ENCODE data around the gene HTR4.
"Not testable (repeated sequence)": the region's sequence is repeated elsewhere in the genome, so short reads cannot be mapped to it uniquely, and the experiment has no call there.

Gene HTR4

DNA sequence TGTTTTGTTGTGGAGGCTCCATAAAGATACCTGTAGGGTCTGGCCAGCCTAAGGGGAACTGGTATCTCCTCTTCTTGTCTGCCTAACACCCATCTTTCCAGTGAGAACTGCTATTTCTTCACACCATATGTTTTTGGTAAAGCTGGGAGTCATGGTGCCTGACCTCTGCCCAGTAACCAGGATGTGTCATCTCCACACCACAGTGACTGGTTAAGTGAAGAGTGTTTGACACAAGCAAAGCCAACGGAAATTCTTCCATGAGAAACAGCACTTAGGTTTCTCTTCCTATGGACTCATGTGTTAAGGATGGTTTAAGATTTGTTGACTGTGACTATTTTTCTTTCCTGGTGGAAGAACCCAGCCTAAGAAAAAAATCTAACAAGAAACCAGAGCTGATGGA is 111.5 kb downstream of the HTR4 start:
- Mint-ChIP-seq H3K4me1 (ENCODE audit: low read depth) (no peaks in the 10 kb centered on the region), H3K4me3 (no peak overlapping the region), H3K9me3 (ENCODE audit: low read depth) (no peaks in the 10 kb centered on the region), H3K27ac (no peak overlapping the region), H3K36me3 (no peaks in the 10 kb centered on the region), H3K27me3 (no peaks in the 10 kb centered on the region)

DNA sequence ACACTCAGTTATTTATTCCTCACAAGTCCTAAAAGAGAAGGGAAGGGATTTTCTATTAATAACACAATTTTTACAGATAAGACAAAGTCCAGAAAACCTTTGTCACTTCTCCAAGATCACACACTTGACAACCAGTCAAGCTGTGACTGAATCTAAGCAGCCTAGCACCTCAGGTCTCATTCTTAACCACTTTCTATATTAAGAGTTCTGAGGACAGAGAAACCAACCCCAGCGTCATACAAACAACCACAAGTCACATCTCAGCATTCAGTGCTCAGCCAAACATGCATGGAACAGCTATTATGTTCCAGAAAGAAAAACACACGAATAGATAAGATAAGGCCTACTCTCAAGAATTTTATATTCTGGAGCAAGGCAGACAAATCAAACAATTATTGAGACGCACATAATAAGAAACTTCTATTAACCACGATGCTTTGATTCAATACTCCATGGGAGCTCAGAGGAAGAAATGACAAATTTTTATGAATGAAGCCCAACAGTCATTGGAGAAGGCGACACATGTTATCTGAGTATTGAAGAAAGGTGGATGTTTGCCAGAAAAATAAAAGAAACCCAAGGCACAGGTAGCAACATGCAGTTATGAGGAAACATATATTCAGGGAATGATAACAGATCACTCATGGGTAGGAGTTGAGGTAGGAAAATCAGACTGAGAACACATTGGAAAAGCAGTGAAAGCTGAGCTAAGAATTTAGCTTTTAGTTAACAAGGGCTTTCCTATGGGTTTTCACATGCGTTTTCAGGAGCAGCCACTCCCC is 113.1 kb downstream of the HTR4 start:
- H3K4me3 Mint-ChIP-seq = no peak overlapping the region
- no peaks in the 10 kb centered on the region for H3K36me3 Mint-ChIP-seq
- peaks cover 2% of the 10 kb centered on the region for H3K27me3 Mint-ChIP-seq
- H3K27ac Mint-ChIP-seq = no peak overlapping the region
- no peaks in the 10 kb centered on the region for H3K4me1 Mint-ChIP-seq (ENCODE audit: low read depth)
- H3K9me3 Mint-ChIP-seq (ENCODE audit: low read depth) = no peaks in the 10 kb centered on the region

DNA sequence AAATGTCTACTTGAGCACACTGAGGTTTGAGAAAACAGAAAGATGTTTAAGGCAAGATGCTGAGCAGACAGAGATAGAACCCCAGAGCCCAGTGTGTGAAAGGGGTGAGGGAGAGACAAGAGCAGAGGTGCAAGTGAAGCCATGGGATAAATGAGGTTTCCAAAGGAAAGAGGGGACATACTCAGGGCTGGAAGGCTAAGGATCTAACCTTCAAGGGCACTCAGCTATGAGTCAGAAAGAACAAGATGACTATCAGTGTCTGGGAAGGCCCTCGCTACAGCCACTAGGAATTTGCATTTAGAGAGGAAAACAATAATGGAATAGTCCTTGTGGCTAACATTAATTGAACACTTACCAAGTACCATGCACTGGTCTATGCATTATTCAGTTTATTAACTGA is 113.7 kb downstream of the HTR4 start:
- peaks cover 2% of the 10 kb centered on the region for H3K27me3 Mint-ChIP-seq
- H3K9me3 Mint-ChIP-seq (ENCODE audit: low read depth) = no peaks in the 10 kb centered on the region
- H3K36me3 Mint-ChIP-seq = no peaks in the 10 kb centered on the region
- H3K27ac Mint-ChIP-seq = no peak overlapping the region
- H3K4me1 Mint-ChIP-seq (ENCODE audit: low read depth) = no peaks in the 10 kb centered on the region
- no peak overlapping the region for H3K4me3 Mint-ChIP-seq

DNA sequence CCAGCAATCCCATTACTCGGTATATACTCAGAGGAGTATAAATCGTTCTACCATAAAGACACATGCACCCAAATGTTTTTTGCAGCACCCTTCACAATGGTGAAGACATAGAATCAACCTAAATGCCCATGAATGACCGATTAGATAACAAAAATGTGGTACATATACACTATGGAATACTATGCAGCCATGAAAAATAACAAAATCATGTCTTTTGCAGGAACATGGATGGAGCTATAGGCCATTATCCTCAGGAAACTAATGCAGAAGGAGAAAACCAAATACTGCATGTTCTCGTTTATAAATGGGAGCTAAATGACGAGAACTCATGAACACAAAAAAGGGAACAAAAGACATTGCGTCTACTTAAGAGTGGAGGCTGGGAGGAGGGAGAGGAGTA is 114.5 kb downstream of the HTR4 start:
- no peaks in the 10 kb centered on the region for H3K36me3 Mint-ChIP-seq
- no peak overlapping the region for H3K4me3 Mint-ChIP-seq
- no peak overlapping the region for H3K27ac Mint-ChIP-seq
- no peaks in the 10 kb centered on the region for H3K9me3 Mint-ChIP-seq (ENCODE audit: low read depth)
- peaks cover 6% of the 10 kb centered on the region for H3K27me3 Mint-ChIP-seq
- no peaks in the 10 kb centered on the region for H3K4me1 Mint-ChIP-seq (ENCODE audit: low read depth)

DNA sequence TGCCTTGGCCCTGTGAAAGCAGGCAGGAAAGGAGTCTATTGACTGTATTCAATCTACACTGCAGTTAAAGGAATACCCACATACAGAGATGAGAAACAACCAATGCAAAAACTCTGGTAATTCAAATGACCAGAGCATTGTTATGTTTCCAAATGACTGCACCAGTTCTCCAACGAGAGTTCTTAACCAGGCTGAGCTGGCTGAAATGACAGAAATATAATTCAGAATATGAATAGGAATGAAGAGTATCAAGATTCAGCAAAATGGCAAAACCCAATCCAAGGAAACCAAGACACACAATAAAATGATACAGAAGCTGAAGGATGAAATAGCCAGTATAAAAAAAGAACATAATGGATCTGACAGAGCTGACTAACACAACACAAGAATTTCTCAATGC is 119.1 kb downstream of the HTR4 start:
- no peaks in the 10 kb centered on the region for H3K9me3 Mint-ChIP-seq (ENCODE audit: low read depth)
- no peaks in the 10 kb centered on the region for H3K4me1 Mint-ChIP-seq (ENCODE audit: low read depth)
- no peak overlapping the region for H3K27ac Mint-ChIP-seq
- H3K36me3 Mint-ChIP-seq = no peaks in the 10 kb centered on the region
- peaks cover 11% of the 10 kb centered on the region for H3K27me3 Mint-ChIP-seq
- no peak overlapping the region for H3K4me3 Mint-ChIP-seq

DNA sequence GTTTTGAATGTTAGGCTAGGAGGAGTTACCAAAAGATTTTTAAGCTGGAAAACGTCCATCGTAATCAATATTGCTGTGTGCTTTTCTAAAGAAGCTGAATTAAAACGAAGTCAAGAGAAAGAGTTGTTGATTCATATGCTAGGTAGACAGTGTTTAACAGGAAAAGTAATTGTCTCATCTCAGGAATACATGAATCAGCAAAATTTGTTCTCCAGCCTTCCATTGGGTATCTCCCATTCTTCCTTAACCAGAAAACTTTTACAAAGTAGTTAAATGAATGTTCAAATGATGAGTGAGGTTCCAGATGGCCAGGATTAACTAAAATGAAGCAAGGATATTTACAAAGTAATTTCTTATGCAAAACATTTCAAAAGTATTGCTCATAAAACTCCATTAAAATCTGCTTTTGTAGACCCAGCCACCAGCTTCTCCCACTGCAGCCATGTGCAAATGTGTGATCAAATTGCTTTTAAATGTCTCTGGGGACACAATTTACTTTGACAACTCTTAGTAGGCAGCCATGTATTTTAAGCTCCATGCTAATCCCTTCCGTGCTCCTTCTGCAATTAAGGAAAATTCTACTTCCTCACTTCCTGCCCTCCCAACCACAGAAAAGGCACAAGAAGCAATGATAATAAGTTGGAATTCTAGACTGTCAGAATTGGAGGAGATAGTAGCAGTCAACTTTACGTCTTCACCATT is 121.2 kb downstream of the HTR4 start:
- Mint-ChIP-seq H3K4me3 (no peak overlapping the region), H3K4me1 (ENCODE audit: low read depth) (no peaks in the 10 kb centered on the region), H3K36me3 (peaks cover 3% of the 10 kb centered on the region), H3K27ac (no peak overlapping the region), H3K9me3 (ENCODE audit: low read depth) (peaks cover 6% of the 10 kb centered on the region), H3K27me3 (peaks cover 15% of the 10 kb centered on the region)

DNA sequence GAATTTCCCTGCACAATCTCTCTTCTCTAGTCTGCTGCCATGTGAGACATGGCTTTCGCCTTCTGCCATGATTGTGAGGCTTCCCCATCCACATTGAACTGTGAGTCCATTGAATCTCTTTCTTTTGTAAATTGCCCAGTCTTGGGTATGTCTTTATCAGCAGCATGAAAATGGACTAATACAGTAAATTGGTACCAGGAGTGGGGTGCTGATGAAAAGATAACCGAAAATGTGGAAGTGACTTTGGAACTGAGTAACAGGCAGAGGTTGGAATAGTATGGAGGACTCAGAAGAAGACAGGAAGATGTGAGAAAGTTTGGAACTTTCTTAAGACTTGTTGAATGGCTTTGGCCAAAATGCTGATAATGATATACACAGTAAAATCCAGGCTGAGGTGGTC is 124.9 kb downstream of the HTR4 start:
- not testable (repeated sequence) for H3K4me1 Mint-ChIP-seq (ENCODE audit: low read depth); H3K9me3 Mint-ChIP-seq (ENCODE audit: low read depth); H3K4me3 Mint-ChIP-seq; H3K27ac Mint-ChIP-seq; H3K36me3 Mint-ChIP-seq
- peaks cover 12% of the 10 kb centered on the region for H3K27me3 Mint-ChIP-seq

DNA sequence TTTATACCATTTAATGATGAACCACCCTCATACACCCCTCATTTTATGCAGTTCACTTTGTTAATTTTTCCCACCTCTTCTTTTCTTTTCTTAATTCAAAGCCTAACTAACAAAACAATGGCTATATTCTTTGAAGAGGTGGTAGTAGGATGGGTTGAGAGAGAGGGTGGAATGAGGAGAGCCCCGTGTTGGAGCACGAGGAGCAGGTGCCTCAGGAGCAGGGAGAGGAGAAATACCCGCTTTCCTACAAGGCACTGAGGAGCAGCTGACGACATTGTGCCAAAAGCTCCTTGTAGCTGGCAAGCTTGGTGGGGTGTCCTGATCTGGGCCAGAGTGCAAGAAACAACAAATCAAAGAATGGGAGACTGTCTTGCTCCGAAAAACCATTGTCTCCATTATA is 129.6 kb downstream of the HTR4 start:
- Mint-ChIP-seq H3K27me3 (peaks cover 21% of the 10 kb centered on the region), H3K36me3 (peaks cover 3% of the 10 kb centered on the region), H3K27ac (no peak overlapping the region), H3K4me3 (no peak overlapping the region), H3K9me3 (ENCODE audit: low read depth) (peaks cover 4% of the 10 kb centered on the region), H3K4me1 (ENCODE audit: low read depth) (no peaks in the 10 kb centered on the region)

DNA sequence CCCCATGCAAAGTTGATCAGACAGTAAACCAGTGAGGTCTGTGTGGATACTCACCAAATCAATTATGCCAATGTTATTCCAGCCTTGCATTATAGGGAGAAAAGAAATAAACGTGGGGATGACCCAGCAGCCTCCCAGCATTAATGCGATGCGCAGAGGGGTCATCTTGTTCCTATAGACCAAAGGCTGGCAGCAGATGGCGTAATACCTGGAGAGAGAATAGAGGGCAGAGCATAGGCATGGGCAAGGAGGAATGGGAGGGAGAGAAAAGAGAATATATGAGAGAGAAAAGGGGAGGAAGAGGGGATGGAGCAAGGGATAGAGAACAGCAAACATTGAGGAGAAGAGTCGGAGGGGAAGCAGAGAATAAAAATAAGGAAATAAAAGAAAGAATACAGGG is 131.2 kb downstream of the HTR4 start:
- no peak overlapping the region for H3K27ac Mint-ChIP-seq
- no peaks in the 10 kb centered on the region for H3K9me3 Mint-ChIP-seq (ENCODE audit: low read depth)
- H3K36me3 Mint-ChIP-seq = no peaks in the 10 kb centered on the region
- peaks cover 17% of the 10 kb centered on the region for H3K27me3 Mint-ChIP-seq
- H3K4me1 Mint-ChIP-seq (ENCODE audit: low read depth) = no peaks in the 10 kb centered on the region
- no peak overlapping the region for H3K4me3 Mint-ChIP-seq

DNA sequence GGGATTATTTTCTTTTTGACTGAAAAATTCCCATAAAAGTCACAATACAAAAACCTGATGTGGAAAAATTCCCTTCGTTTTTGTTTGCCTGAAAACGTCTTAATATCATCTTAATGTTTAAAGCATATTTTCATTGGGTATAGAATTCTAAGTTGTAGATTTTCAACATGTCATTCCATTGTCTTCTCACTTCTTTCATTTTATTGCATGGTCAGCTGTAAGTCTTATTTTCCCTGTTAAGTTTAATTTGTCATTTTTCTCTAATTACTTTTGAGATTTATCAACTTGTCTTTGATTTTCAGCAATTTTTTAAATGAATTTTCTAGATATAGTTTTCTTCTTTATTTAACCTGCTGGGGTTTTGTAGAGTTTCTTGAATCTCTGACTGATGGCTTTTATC is 138.9 kb downstream of the HTR4 start:
- no peaks in the 10 kb centered on the region for H3K4me1 Mint-ChIP-seq (ENCODE audit: low read depth)
- H3K36me3 Mint-ChIP-seq = no peaks in the 10 kb centered on the region
- no peak overlapping the region for H3K4me3 Mint-ChIP-seq
- H3K27ac Mint-ChIP-seq = no peak overlapping the region
- H3K9me3 Mint-ChIP-seq (ENCODE audit: low read depth) = peaks cover 5% of the 10 kb centered on the region
- H3K27me3 Mint-ChIP-seq = peaks cover 3% of the 10 kb centered on the region

DNA sequence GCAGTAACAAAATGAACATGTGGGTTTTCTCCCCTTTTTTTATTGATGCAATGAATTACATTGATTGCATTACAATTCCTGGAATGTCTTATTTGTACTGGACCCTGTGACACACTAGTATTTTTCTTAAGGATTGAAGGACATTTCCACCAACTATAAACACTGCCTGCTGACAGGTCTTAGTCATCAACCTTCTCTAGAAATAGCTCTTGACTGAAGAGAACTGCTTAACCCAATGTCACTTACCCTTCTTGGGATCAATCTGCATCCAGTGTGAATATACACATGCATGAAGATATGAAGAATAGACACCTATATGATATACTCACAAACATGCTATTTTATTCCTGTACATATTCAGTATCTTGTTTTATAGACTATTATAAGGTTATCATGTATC is 140.0 kb downstream of the HTR4 start:
- H3K36me3 Mint-ChIP-seq = no peaks in the 10 kb centered on the region
- H3K4me1 Mint-ChIP-seq (ENCODE audit: low read depth) = no peaks in the 10 kb centered on the region
- H3K27me3 Mint-ChIP-seq = peaks cover 3% of the 10 kb centered on the region
- no peak overlapping the region for H3K27ac Mint-ChIP-seq
- no peak overlapping the region for H3K4me3 Mint-ChIP-seq
- peaks cover 5% of the 10 kb centered on the region for H3K9me3 Mint-ChIP-seq (ENCODE audit: low read depth)

DNA sequence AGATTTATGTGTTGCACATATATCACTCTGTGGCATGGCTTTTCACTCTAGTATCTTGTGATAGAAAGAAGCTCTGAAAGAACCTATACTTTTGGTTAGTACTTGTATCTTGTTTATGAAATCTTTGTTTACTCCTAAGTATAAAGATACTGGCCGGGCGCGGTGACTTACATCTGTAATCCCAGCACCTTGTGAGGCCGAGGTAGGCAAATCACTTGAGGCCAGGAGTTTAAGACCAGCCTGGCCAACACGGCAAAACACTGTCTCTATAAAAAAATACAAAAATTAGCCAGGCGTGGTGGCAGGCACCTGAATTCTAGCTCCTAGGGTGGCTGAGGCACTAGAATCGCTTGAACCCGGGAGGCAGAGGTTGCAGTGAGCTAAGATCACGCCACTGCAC is 141.8 kb downstream of the HTR4 start:
- Mint-ChIP-seq H3K9me3 (ENCODE audit: low read depth) (peaks cover 5% of the 10 kb centered on the region), H3K36me3 (no peaks in the 10 kb centered on the region), H3K27ac (no peak overlapping the region), H3K27me3 (peaks cover 4% of the 10 kb centered on the region), H3K4me1 (ENCODE audit: low read depth) (no peaks in the 10 kb centered on the region), H3K4me3 (no peak overlapping the region)

DNA sequence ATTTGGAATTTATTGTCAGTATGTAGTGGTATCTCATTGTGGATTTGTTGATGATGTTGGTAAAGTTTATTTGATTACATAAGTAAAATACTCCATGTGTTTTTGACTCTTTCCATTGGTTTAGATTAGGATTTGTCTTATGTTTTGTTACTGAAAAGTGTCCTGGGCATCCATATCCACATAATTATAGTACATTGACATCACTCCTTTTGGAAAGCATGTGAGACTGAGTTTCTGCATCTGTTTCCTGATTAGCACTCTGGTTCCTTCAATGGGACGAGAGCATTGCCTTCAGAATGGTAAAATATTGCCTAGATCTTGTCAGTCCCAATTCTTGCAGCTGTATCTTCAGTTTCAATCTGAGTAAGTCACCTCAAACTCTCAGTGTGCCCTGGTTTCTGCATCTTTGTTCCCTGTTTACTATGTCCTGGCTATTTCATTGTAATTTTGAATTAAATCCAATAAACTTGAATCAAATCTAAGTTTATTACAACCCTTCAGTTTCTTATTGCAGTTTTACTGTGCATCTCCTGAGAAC is 142.4 kb downstream of the HTR4 start:
- Mint-ChIP-seq H3K4me3 (no peak overlapping the region), H3K27me3 (peaks cover 2% of the 10 kb centered on the region)

DNA sequence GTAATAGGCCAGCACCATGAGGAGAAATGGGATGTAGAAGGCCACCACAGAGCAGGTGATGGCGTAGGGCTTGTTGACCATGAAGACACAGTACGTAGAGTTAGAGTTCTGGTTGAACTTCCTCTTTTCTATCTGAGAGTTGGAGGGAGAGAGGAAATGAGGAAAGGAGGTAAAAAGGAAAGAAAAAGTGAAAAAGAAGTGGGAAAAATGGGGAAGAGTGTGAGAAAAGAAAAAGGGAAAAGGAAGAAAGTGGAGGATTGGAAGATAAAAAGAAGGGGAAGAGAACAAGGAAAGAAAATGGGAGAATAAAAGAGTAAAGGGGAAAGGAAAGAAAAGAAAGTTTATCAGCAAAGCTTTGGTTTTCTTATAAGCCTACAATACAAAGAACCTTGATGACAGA is 144.4 kb downstream of the HTR4 start:
- H3K27me3 Mint-ChIP-seq = peaks cover 1% of the 10 kb centered on the region
- H3K4me1 Mint-ChIP-seq (ENCODE audit: low read depth) = no peaks in the 10 kb centered on the region
- no peak overlapping the region for H3K27ac Mint-ChIP-seq
- H3K36me3 Mint-ChIP-seq = no peaks in the 10 kb centered on the region
- H3K4me3 Mint-ChIP-seq = no peak overlapping the region
- no peaks in the 10 kb centered on the region for H3K9me3 Mint-ChIP-seq (ENCODE audit: low read depth)

More for the DNA sequence above, 142.4 kb downstream of the HTR4 start:
- no peaks in the 10 kb centered on the region for H3K36me3 Mint-ChIP-seq
- no peak overlapping the region for H3K27ac Mint-ChIP-seq
- no peaks in the 10 kb centered on the region for H3K4me1 Mint-ChIP-seq (ENCODE audit: low read depth)
- peaks cover 5% of the 10 kb centered on the region for H3K9me3 Mint-ChIP-seq (ENCODE audit: low read depth)

DNA sequence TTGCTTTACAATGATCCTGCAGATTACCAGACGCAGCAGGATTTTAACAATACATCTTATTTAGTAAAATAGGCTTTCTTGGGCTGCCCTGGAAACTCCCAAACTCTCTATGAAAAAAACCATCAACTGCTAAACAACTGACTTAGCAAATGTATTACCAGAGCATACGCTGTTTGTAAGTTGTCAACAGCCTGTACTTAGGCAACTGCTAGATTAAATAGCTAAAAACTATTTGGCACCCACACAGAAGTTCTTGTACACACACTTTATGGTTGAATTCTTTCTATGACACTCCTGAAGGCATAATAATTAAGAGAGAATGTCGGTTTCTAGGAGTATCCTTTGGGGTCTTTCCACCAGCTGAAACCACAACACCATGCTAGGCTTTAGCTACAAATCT is 146.7 kb downstream of the HTR4 start:
- H3K4me1 Mint-ChIP-seq (ENCODE audit: low read depth) = no peaks in the 10 kb centered on the region
- H3K4me3 Mint-ChIP-seq = no peak overlapping the region
- H3K27me3 Mint-ChIP-seq = peaks cover 6% of the 10 kb centered on the region
- no peak overlapping the region for H3K27ac Mint-ChIP-seq
- no peaks in the 10 kb centered on the region for H3K9me3 Mint-ChIP-seq (ENCODE audit: low read depth)
- H3K36me3 Mint-ChIP-seq = no peaks in the 10 kb centered on the region
